Activated CD4-positive, alpha-beta T cell treated with anti-CD3 and anti-CD28 coated beads, Interleukin-2, amount 50 U/mL, for 24 hours (primary cell): ENCODE results near the gene BAG1.

Experiments used
- DNase-seq, 2 donors: peaks; one replicate each; pipeline ENCODE4 v3.0.0-alpha.2; 2020; ENCODE audit warnings: low read depth in 1 of 2, low spot score in 1 of 2

The BAG1 gene

GRCh38 chr9:33245341-33245740 lies 19.2 kb downstream of the BAG1 start:
- no peak for DNase-seq

GRCh38 chr9:33244137-33244784 lies 20.2 kb downstream of the BAG1 start:
- DNase-seq, result no peak

- no peak for DNase-seq
Observed at GRCh38 chr9:33242609-33243134, 21.8 kb downstream of the BAG1 start.

- DNase-seq, result no peak
Observed at GRCh38 chr9:33241298-33241697, 23.2 kb downstream of the BAG1 start.

GRCh38 chr9:33239921-33240320 lies 24.6 kb downstream of the BAG1 start, which contains the start of gene SPINK4:
SPINK4 (plus strand) TSS chr9:33240167; CDS start chr9:33240209, 42 bp downstream.
- no peak for DNase-seq

- no peak for DNase-seq
Observed at GRCh38 chr9:33236571-33236970, 27.9 kb downstream of the BAG1 start.

GRCh38 chr9:33234511-33235467 lies 29.7 kb downstream of the BAG1 start:
- DNase-seq, result no peak

- no peak for DNase-seq
Observed at GRCh38 chr9:33233626-33234342, 30.7 kb downstream of the BAG1 start.

- no peak for DNase-seq
Observed at GRCh38 chr9:33232815-33233214, 31.7 kb downstream of the BAG1 start.

GRCh38 chr9:33231623-33231942 lies 32.9 kb downstream of the BAG1 start:
- DNase-seq, result no peak

- DNase-seq, result no peak
Observed at GRCh38 chr9:33230756-33231622, 33.5 kb downstream of the BAG1 start.

- DNase-seq, result no peak
Observed at GRCh38 chr9:33229359-33230114, 35.0 kb downstream of the BAG1 start.

GRCh38 chr9:33228606-33229005 lies 35.9 kb downstream of the BAG1 start:
- no peak for DNase-seq

GRCh38 chr9:33227741-33228140 lies 36.8 kb downstream of the BAG1 start:
- DNase-seq, result no peak

- no peak for DNase-seq
Observed at GRCh38 chr9:33227008-33227398, 37.5 kb downstream of the BAG1 start.

GRCh38 chr9:33225319-33226147 lies 39.0 kb downstream of the BAG1 start:
- peak; percentile 51 to 73 for DNase-seq

- DNase-seq, result no peak
Observed at GRCh38 chr9:33223696-33224095, 40.8 kb downstream of the BAG1 start.

GRCh38 chr9:33222031-33222430 lies 42.5 kb downstream of the BAG1 start:
- no peak for DNase-seq

- DNase-seq, result no peak
Observed at GRCh38 chr9:33221568-33221884, 43.0 kb downstream of the BAG1 start.
